Activated T-cell treated with anti-CD3 and anti-CD28 coated beads, Interleukin-2, amount 50 U/mL, for 24 hours (primary cell): ENCODE results near the gene FRAT2.
"Not testable (repeated sequence)": the region's sequence is repeated elsewhere in the genome, so short reads cannot be mapped to it uniquely, and the experiment has no call there.

Experiments
- DNase-seq: peaks from one replicate; pipeline ENCODE4 v3.0.0-alpha.2; 2020
- H3K27ac Mint-ChIP-seq: 2 replicates; pipeline ENCODE4 v1.8.0; 2020; ENCODE audit warnings: mild to moderate bottlenecking, mixed read lengths
- H3K27me3 Mint-ChIP-seq: 2 replicates; pipeline ENCODE4 v1.8.0; 2020; ENCODE audit warnings: mixed read lengths
- H3K36me3 Mint-ChIP-seq: 2 replicates; pipeline ENCODE4 v1.8.0; 2020; ENCODE audit warnings: low read depth, mixed read lengths
- H3K4me1 Mint-ChIP-seq: 2 replicates; pipeline ENCODE4 v1.8.0; 2020; ENCODE audit warnings: low read depth, mixed read lengths
- H3K4me3 Mint-ChIP-seq: 2 replicates; pipeline ENCODE4 v1.8.0; 2020; ENCODE audit warnings: mild to moderate bottlenecking, moderate library complexity, mixed read lengths
- H3K9me3 Mint-ChIP-seq: 2 replicates; pipeline ENCODE4 v1.8.0; 2020; ENCODE audit warnings: mixed read lengths

Gene FRAT2

DNA sequence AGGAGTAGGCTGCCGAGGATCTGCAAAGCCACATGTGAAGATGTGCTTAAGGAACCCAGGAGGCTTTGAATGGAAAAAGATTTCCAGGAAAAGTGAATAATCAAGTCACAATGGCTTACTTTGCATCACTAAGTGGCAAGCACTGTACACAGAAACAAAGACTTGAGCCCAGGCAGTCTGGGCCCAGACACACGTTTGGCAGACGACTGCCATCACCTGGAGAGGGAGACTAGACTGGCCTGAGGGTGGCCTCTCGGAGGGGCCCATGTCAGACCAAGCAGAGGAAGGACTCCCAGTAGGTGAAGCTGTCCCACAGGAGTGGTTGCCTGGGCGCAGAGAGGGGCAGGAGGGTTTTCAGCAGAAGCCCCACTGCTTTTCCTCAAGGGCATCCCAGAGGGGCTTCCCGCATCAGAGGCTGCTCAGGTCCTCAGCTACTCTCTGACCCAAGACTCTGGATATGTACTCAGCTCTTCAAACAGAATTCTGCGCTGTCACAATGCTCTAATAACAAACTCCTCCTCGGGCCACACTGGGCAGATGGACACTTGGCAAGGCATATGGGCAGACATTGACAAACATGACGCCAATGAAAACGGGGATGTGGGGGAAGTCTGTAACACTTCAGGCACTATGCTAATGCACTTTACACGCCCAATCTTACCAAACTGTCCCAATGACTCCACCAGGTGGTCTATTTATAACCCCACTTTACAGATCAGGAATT lies 27.9 kb upstream of the FRAT2 start:
- Mint-ChIP-seq H3K4me1 (no peaks in the 10 kb centered on the region), H3K9me3 (no peaks in the 10 kb centered on the region), H3K27me3 (no peaks in the 10 kb centered on the region), H3K4me3 (no peak overlapping the region), H3K27ac (no peak overlapping the region), H3K36me3 (peaks cover 95% of the 10 kb centered on the region)
- no peak for DNase-seq

DNA sequence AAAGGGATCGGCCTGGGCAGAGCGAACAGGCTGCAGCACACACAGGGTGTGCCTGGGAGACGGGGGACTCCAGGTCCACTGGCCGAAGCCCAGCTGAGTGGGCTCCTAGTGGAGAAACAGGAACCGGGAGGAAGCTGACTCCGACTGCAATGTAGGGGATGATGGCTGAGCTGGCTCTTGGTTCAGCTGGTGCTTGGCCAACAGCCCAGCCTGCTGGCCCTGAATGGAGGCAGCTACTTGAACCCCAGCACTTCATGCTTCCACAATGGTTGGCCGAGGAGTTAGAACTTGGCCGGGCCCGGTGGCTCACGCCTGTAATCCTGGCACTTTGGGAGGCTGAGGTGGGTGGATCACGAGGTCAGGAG lies 27.0 kb upstream of the FRAT2 start:
- H3K4me3 Mint-ChIP-seq = no peak overlapping the region
- H3K9me3 Mint-ChIP-seq = no peaks in the 10 kb centered on the region
- H3K4me1 Mint-ChIP-seq = no peaks in the 10 kb centered on the region
- H3K36me3 Mint-ChIP-seq = peaks cover 95% of the 10 kb centered on the region
- H3K27me3 Mint-ChIP-seq = no peaks in the 10 kb centered on the region
- H3K27ac Mint-ChIP-seq = no peak overlapping the region
- DNase-seq = no peak

GRCh38 chr10:97360705-97361536 lies 26.4 kb upstream of the FRAT2 start:
- Mint-ChIP-seq H3K36me3 (peaks cover 95% of the 10 kb centered on the region), H3K4me3 (no peak overlapping the region), H3K27me3 (no peaks in the 10 kb centered on the region), H3K9me3 (no peaks in the 10 kb centered on the region), H3K27ac (peak overlapping the region; percentile 28), H3K4me1 (no peaks in the 10 kb centered on the region)
- DNase-seq = no peak

- no peaks in the 10 kb centered on the region for H3K4me1 Mint-ChIP-seq
These were observed 24.3 kb upstream of the FRAT2 start for GRCh38 chr10:97358781-97359180.

DNA sequence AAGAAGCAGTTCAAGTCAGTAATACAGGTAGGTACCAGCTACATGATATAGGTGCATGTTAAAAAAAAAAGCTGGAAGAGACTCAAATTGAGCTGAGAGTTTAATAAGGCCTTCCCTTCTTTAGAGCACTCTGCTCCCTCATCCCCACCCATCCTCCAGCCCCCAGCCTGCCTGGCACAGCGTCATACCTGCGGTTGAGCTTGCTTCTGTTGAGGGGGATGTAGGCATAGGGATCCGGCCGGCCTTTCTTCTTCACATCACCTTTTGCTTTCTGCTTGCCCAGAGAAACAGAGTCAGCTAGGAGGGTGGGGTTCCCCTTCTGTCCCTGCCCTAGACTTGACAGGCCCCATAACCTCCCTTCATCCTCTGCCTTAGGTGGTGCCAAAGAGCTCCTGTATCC lies 23.8 kb upstream of the FRAT2 start:
- Mint-ChIP-seq H3K27ac (no peak overlapping the region), H3K27me3 (no peaks in the 10 kb centered on the region), H3K9me3 (no peaks in the 10 kb centered on the region), H3K4me1 (no peaks in the 10 kb centered on the region), H3K4me3 (no peak overlapping the region), H3K36me3 (peaks cover 91% of the 10 kb centered on the region)
- DNase-seq = no peak

More at GRCh38 chr10:97358781-97359180, 24.3 kb upstream of the FRAT2 start:
- Mint-ChIP-seq H3K36me3 (peaks cover 91% of the 10 kb centered on the region), H3K9me3 (no peaks in the 10 kb centered on the region), H3K27me3 (no peaks in the 10 kb centered on the region), H3K4me3 (no peak overlapping the region), H3K27ac (no peak overlapping the region)
- DNase-seq = no peak

GRCh38 chr10:97356918-97357317 lies 22.4 kb upstream of the FRAT2 start:
- peaks cover 90% of the 10 kb centered on the region for H3K36me3 Mint-ChIP-seq
- H3K27ac Mint-ChIP-seq = no peak overlapping the region
- no peaks in the 10 kb centered on the region for H3K4me1 Mint-ChIP-seq
- no peaks in the 10 kb centered on the region for H3K9me3 Mint-ChIP-seq
- H3K27me3 Mint-ChIP-seq = no peaks in the 10 kb centered on the region
- H3K4me3 Mint-ChIP-seq = no peak overlapping the region
- DNase-seq = no peak

GRCh38 chr10:97356318-97356914 lies 21.9 kb upstream of the FRAT2 start:
- Mint-ChIP-seq H3K4me3 (no peak overlapping the region), H3K9me3 (no peaks in the 10 kb centered on the region), H3K27ac (no peak overlapping the region), H3K4me1 (no peaks in the 10 kb centered on the region), H3K36me3 (peaks cover 90% of the 10 kb centered on the region), H3K27me3 (no peaks in the 10 kb centered on the region)
- DNase-seq = no peak

- no peaks in the 10 kb centered on the region for H3K9me3 Mint-ChIP-seq
- no peak overlapping the region for H3K4me3 Mint-ChIP-seq
- no peak for DNase-seq
- H3K27me3 Mint-ChIP-seq = no peaks in the 10 kb centered on the region
- no peak overlapping the region for H3K27ac Mint-ChIP-seq
- no peaks in the 10 kb centered on the region for H3K4me1 Mint-ChIP-seq
- H3K36me3 Mint-ChIP-seq = peaks cover 90% of the 10 kb centered on the region
These were observed 21.0 kb upstream of the FRAT2 start for GRCh38 chr10:97355571-97355975.

DNA sequence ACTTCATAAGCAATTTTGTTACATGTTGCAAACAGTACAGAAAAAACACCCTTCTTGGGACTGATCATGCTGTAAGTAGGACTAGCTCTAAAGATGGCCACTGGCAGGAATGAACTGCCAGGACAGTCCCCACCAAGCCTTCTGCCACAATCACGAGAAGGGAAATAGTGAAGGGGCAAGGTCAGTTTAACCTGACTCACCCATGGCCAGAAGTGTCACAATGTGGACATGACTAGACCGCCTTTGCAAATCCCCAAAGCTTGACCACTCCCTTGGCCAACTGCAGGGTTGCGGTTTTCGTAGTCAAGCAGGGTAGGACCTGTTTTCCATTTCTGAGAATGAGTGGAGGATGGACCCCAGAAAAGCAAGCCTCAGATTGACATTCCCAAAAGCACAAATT lies 19.4 kb upstream of the FRAT2 start:
- DNase-seq = no peak
- H3K9me3 Mint-ChIP-seq = no peaks in the 10 kb centered on the region
- no peaks in the 10 kb centered on the region for H3K4me1 Mint-ChIP-seq
- H3K27ac Mint-ChIP-seq = no peak overlapping the region
- H3K27me3 Mint-ChIP-seq = no peaks in the 10 kb centered on the region
- no peak overlapping the region for H3K4me3 Mint-ChIP-seq
- peaks cover 90% of the 10 kb centered on the region for H3K36me3 Mint-ChIP-seq

DNA sequence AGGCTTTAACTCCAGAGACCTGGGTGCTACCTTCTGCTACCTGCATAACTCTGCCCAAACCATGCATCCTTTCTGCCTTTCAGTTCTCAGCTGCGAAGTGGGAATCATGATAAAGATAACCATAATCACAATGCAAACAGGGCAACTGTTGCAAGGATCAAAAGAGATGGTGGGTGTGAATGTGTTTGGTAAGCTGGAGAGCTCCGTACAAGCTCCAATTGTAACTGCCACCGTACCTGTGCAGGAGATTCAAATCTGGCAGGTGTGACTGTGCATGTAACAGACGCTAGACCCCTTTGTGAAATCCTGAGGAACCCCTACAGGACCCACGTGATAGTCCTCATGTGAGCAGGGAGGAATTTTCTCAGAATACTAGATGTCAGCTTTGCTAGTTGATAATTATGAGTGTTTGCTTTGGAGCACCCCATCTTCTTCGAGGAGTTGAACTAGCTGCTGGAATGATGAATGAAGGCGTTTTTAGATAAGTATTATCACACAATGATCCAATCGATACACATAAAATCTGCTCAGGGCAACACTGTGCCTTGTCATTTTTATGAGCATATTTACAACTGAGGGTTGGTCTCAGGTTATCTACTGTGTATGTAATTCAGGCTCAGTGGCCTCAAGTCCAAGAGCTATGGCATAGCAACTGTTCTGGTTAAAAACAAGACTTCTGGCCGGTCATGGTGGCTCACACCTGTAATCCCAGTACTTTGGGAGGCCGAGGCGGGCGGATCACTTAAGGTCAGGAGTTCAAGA lies 15.4 kb upstream of the FRAT2 start:
- Mint-ChIP-seq H3K27me3 (no peaks in the 10 kb centered on the region), H3K36me3 (peaks cover 51% of the 10 kb centered on the region), H3K4me3 (no peak overlapping the region), H3K9me3 (no peaks in the 10 kb centered on the region), H3K27ac (no peak overlapping the region), H3K4me1 (no peaks in the 10 kb centered on the region)
- DNase-seq = no peak

DNA sequence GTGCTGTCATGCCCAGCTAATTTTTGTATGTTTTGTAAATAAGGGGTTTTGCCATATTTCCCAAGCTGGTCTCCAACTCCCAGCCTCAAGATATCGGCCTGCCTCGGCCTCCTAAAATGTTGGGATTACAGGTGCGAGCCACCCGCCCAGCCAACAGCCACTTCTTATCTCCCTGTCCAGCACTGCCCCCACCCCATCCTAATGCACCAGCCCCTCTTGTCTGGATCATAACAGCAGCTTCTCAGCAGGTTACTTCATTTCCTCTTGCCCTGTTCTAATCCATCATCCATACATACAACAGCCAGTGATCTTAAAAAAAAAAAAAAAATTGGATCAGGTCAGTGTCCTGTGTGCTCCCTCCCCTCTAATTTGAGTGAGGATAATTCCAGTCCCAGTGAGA lies 12.8 kb upstream of the FRAT2 start:
- Mint-ChIP-seq H3K27ac (no peak overlapping the region), H3K4me1 (no peaks in the 10 kb centered on the region), H3K9me3 (no peaks in the 10 kb centered on the region), H3K4me3 (no peak overlapping the region), H3K27me3 (no peaks in the 10 kb centered on the region), H3K36me3 (peaks cover 33% of the 10 kb centered on the region)
- no peak for DNase-seq

- not testable (repeated sequence) for DNase-seq, H3K9me3 Mint-ChIP-seq, H3K4me1 Mint-ChIP-seq, H3K4me3 Mint-ChIP-seq, H3K36me3 Mint-ChIP-seq, H3K27ac Mint-ChIP-seq, H3K27me3 Mint-ChIP-seq
These were observed 9.1 kb upstream of the FRAT2 start for GRCh38 chr10:97343664-97344063.

DNA sequence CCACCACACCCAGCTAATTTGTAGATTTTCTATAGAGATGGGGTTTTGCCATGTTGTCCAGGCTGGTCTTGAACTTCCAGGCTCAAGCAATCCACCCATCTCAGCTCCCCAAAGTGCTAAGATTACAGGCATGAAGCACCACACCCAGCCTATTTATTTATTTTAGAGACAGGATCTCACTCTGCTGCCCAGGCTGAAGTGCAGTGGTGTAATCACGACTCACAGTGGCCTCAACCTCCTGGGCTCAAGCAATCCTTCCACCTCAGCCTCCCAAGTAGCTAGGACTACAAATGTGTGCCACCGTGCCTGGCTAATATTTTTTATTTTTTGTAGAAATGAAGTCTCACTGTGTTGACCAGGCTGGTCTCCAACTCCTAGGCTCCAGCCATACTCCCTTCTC lies 6.9 kb upstream of the FRAT2 start:
- no peaks in the 10 kb centered on the region for H3K9me3 Mint-ChIP-seq
- no peaks in the 10 kb centered on the region for H3K36me3 Mint-ChIP-seq
- H3K4me1 Mint-ChIP-seq = peaks cover 5% of the 10 kb centered on the region
- H3K27me3 Mint-ChIP-seq = no peaks in the 10 kb centered on the region
- DNase-seq = no peak
- no peak overlapping the region for H3K27ac Mint-ChIP-seq
- H3K4me3 Mint-ChIP-seq = no peak overlapping the region

DNA sequence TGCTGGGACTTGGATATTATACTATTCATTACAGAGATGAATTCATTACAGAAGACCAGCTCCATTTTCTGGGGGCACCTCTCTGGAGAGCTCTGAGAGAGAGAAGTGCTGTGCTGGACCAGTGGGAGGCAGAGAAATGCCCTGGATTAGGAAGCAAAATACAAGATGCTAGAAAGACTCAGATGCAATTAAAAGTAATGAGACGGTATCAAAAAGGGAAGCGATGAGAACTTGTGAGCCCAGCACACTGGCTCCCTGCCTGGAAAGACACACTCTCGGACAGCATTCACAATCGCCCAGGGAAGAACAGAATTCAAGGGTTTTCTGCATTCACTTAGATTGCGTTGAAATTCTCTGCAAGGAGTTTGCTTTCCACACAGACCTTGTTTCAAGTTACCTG lies 3.5 kb upstream of the FRAT2 start:
- Mint-ChIP-seq H3K27ac (no peak overlapping the region), H3K9me3 (no peaks in the 10 kb centered on the region), H3K27me3 (no peaks in the 10 kb centered on the region), H3K36me3 (peaks cover 6% of the 10 kb centered on the region), H3K4me1 (peaks cover 17% of the 10 kb centered on the region), H3K4me3 (no peak overlapping the region)
- DNase-seq = no peak
